ENCODE data around the gene ARSI.

The ARSI gene

DNA sequence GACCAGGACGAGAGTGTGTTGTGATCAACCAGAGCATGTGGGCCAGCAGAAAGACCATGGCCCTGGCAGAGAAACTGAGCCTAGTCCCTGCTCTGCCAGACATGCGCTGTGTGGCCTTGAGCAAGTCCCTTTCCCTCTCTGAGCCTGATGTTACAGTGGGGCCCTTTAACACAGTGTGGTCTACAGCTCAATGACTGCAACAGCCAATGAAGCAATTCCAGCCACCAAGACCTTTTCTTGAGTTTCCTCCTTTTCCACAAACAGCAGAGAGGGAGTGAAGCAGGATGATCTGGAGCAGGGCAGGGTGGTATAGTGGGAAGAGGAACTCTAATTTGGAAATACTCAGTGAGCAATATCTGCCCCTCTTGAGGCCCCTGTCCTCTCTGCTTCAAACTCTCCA is 25.8 kb upstream of the ARSI start:
- no peak for FAIRE-seq
- DNase-seq (ENCODE audit: extremely low spot score, insufficient read length, low read depth), result no peak

DNA sequence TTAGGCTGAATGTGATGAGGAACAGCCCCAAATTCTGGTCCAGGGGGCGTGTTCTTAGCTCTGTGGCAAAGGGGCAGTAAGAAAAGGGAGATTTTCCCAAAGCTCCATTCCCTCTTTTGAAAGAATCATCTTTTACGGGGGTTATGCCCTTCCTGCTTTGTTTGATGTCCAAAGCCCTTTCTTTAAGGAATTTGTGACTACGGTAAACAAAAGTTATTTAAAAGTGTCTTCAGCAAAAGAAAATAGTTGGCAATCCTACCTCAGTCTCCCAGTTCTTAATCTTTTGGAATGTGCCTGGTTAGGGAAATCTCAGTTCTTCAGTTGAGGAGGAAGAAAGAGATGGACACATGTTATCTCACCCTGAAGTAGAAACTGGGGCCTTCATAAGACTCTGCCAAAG is 24.4 kb upstream of the ARSI start:
- FAIRE-seq (no peak), DNase-seq (ENCODE audit: extremely low spot score, insufficient read length, low read depth) (no peak)

DNA sequence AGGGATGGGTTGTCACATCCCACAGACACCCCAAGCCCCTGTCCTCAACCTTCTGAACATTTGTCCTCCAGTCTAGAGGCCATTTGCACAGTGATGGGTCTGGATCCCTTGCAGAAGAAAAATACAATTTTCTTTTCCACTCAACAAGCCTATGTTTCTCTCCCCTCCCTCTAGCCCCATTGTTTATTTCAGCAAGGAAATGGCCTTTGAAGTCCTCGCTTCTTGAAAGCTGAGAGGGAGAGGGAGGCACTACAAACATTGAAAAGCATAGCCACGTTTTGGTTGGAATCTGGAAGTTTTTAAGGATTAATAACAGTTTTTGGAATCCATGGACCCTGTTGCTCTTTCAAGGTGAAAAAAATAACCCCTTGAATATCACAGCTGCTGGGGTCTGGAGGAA is 24.0 kb upstream of the ARSI start:
- FAIRE-seq (no peak), DNase-seq (ENCODE audit: extremely low spot score, insufficient read length, low read depth) (no peak)

GRCh38 chr5:150325426-150325825 is 22.7 kb upstream of the ARSI start:
- FAIRE-seq, result no peak
- DNase-seq (ENCODE audit: extremely low spot score, insufficient read length, low read depth), result no peak

GRCh38 chr5:150323819-150324218 is 21.1 kb upstream of the ARSI start:
- DNase-seq (ENCODE audit: extremely low spot score, insufficient read length, low read depth) (no peak), FAIRE-seq (no peak)

DNA sequence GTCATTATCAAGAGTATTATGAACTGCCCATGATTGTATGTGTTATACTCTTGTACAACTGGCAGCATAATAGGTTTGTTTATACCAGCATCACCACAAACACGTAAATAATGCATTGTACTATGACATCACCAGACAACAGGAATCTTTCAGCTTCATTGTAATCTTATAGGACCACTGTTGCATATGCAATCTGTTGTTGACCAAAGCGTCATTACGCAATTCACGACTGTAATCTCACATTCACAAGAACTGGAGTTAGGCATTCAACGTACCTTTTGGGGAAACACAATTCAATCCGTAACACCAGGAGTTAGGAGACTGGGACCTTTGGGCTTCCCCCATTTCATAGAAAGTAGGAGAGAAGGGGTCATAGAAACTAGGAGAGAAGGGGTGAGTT is 20.4 kb upstream of the ARSI start:
- DNase-seq (ENCODE audit: extremely low spot score, insufficient read length, low read depth), result no peak
- no peak for FAIRE-seq

GRCh38 chr5:150322202-150322601 is 19.5 kb upstream of the ARSI start:
- FAIRE-seq (no peak), DNase-seq (ENCODE audit: extremely low spot score, insufficient read length, low read depth) (no peak)

GRCh38 chr5:150321784-150322183 is 19.1 kb upstream of the ARSI start:
- FAIRE-seq, result no peak

DNA sequence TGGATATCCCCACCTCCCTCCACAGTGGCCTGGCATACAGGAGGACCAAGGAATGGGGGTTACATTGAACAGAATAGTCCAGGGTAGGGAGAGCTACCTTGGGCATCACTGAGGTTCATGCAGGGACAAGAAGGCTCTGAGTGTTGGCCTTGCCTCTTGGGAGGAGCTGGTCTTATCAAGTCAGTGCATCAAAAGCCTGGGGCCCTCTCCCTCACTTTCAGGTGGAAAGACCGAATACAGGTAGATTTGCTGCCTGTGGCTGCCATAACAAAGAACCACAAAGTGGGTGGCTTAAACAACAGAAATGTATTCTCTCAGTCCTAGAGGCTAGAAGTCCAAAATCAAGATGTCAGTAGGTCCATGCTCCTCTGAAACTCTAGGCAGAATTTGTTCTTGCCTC is 18.5 kb upstream of the ARSI start:
- DNase-seq (ENCODE audit: extremely low spot score, insufficient read length, low read depth), result no peak
- no peak for FAIRE-seq

More at GRCh38 chr5:150321784-150322183, 19.1 kb upstream of the ARSI start:
- no peak for DNase-seq (ENCODE audit: extremely low spot score, insufficient read length, low read depth)

GRCh38 chr5:150320044-150320613 is 17.4 kb upstream of the ARSI start:
- FAIRE-seq, result no peak
- no peak for DNase-seq (ENCODE audit: extremely low spot score, insufficient read length, low read depth)

DNA sequence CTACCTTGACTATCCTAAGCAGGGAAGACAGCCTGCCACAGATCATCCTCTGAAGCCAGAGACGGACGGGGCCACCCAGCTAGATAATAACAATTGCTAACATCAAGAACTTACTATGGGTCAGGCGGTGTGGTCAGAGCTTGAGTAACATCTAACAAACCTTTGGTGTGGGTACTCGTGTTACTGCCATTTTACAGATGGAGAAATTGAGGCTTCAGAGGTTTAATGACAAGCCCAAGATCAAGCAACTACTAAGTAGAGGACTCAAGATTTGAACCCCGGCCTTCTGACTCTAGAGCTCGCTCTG is 16.7 kb upstream of the ARSI start:
- DNase-seq (ENCODE audit: extremely low spot score, insufficient read length, low read depth) (no peak), FAIRE-seq (no peak)

DNA sequence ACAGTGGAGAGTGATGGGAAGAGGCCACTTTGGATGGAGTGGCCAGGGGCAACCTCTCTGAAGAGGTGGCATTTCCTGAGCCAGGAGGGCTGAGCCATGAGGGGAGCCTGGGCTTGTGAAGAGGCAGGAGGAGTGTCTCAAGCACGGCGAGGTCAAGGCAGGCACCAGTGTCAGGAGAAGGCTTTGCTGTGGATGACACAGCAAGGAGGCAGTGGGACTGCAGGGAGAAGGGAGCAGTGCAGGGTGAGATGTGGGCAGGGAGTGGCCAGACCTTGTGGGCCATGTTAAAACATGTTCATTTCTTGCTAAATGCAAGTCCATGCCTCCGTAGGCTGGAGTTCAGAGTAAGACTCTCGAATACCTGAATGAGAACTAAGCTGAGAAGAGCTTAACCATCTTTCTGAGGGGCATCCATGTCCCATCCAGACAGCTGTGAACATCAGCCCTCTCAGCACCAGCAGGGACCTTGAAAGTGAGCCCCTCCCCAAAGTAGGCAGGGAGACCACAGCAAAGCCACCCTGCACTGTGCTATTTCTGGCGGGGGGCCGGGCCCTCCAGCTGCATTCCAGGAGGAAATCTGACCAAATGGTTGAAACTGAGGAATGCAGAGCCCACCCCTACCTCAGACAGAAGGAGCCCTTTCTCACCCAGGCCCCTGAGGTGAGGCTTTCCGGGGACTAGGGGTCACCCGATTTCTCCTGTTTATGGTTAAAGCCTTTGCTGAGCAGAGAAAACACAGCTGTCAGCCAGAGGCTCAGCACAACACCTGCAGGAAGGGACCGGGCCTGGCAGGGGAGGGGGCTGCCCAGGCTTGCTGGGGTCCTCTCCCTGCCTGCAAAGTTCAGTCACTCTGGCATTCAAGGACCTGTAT is 16.1 kb upstream of the ARSI start:
- DNase-seq (ENCODE audit: extremely low spot score, insufficient read length, low read depth) (no peak), FAIRE-seq (no peak)

DNA sequence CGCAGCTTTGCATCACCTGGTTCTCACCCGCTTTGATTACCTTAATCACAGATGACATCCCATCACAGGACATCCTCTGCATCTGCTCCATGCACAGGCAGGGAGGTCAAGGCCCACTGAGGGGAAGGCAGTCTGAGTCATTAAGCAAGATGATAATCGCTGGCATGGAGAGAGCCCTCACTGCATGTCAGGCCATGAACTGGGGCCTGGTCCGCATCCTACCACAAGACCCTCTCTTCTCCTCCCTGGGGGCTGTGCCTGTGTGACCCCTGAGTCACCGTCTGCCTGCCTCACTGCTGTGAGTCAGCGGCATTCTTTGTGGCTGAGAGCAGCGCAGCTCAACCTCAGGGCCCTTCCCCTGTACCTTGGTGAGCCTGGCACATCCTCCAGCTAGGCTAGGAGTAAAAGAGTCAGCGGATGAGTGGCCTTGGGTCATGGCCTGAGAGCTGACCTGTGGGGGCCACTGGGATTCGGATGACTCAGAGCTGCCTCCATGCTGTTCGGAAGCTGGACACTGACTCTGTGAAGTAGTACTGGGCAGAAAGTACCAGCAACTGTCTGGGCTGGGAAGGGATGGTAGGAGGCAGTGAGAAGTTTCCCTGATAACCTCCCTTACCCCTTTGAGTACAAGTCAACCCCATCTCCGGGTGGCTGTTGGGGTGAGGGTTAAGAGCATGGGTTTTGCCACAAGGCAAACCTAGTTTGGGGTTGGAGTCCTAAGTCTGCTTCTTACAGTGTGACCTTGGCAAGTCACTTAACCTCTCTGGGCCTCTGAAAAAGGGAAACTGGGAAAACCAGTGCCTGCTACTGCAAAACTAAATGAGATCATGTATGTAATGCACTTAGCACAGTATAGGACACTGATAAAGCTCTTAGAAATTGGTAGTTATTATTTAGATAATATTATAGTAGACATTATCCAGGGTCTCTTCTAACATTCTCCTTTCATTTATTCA is 14.6 kb upstream of the ARSI start:
- no peak for DNase-seq (ENCODE audit: extremely low spot score, insufficient read length, low read depth)

GRCh38 chr5:150316320-150316719 is 13.6 kb upstream of the ARSI start:
- DNase-seq (ENCODE audit: extremely low spot score, insufficient read length, low read depth) (no peak), FAIRE-seq (no peak)

More for the DNA sequence above, 14.6 kb upstream of the ARSI start:
- no peak for FAIRE-seq

DNA sequence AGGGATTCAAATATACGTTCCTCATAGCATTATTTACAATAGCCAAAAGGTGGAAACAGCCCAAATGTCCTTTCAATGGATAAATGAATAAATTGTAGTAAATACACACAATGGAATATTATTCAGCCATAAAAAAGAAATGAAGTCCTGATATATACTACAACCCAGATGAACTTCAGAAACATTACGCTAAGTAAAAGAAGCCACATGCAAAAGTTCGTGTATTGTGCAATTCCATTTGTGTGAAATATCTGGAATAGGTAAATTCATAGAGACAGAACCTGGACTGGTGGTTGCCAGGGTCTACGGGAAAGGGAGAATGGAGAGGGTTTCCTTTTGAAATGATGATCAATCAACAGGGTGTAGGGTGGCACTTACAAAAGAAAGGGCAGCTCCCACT is 12.5 kb upstream of the ARSI start:
- no peak for FAIRE-seq
- no peak for DNase-seq (ENCODE audit: extremely low spot score, insufficient read length, low read depth)

- FAIRE-seq (no peak), DNase-seq (ENCODE audit: extremely low spot score, insufficient read length, low read depth) (no peak)
Measured at GRCh38 chr5:150313921-150314716, 11.4 kb upstream of the ARSI start.

DNA sequence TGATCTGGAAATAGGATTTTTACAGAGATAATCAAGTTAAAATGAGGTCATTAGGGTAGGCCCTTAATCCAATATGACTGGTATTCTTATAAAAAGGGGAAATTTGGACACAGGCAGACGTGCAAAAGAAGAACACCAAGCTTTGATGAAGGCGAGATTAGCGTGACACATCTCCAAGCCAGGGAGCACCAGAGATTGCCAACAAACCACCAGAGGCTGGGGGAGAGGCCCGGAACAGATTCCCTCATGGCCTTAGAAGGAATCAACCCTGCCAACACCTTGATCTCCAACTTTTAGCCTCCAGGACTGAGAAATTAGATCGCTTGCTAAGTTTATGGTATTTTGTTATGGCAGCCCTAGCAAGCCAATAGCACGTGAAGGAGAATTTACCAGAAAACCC is 10.8 kb upstream of the ARSI start:
- DNase-seq (ENCODE audit: extremely low spot score, insufficient read length, low read depth), result no peak
- FAIRE-seq, result no peak

- FAIRE-seq (no peak), DNase-seq (ENCODE audit: extremely low spot score, insufficient read length, low read depth) (no peak)
Measured at GRCh38 chr5:150312518-150312917, 9.8 kb upstream of the ARSI start.

- DNase-seq (ENCODE audit: extremely low spot score, insufficient read length, low read depth), result no peak
- FAIRE-seq, result no peak
Measured at GRCh38 chr5:150311015-150311692, 8.4 kb upstream of the ARSI start.

DNA sequence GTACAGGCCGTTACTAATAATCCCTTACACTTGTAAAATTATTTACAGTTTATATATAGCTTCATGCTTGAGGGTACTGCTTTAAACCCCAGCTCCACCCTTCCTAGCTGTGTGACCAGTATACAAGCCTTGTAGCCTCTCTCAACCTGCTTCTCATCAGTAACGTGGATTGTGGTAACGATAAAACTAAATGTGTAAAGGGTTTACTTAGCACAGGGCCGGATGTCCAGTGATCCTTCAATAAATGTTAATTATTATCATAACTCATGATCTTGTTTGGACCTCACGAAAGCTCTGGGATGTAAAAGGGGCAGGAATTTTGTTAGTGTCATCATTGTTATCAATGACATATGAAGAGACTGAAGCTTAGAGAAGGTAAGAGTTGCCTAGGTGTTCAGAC is 7.5 kb upstream of the ARSI start:
- no peak for DNase-seq (ENCODE audit: extremely low spot score, insufficient read length, low read depth)
- FAIRE-seq, result no peak
